HG03354 (cell line): ENCODE data around the gene PPP1R1C.
"Not testable (repeated sequence)": the region's sequence is repeated elsewhere in the genome, so short reads cannot be mapped to it uniquely, and the experiment has no call there.

Source experiments
- ATAC-seq: cut with Tn5 transposase; IDR thresholded peaks from one replicate; pipeline ENCODE4 v1.9.1; 2021; ENCODE audit warnings: mild to moderate bottlenecking; ENCODE audit not compliant: unreplicated experiment, poor library complexity, severe bottlenecking

The PPP1R1C gene

GRCh38 chr2:181985632-181986205 lies at the start of gene PPP1R1C:
Gene PPP1R1C, plus strand, starts transcription at chr2:181985853. Its CDS starts 258 bp downstream, at chr2:181986111.
- no peak for ATAC-seq

GRCh38 chr2:181937473-181937872 lies 48.2 kb upstream of the PPP1R1C start:
- ATAC-seq = no peak

- no peak for ATAC-seq
These were observed 42.1 kb upstream of the PPP1R1C start for GRCh38 chr2:181943411-181944124.

- no peak for ATAC-seq
These were observed 41.3 kb upstream of the PPP1R1C start for GRCh38 chr2:181944164-181944913.

GRCh38 chr2:181944914-181945291 lies 40.8 kb upstream of the PPP1R1C start:
- no peak for ATAC-seq

- ATAC-seq = no peak
These were observed 39.1 kb upstream of the PPP1R1C start for GRCh38 chr2:181946444-181947127.

- ATAC-seq = no peak
These were observed 38.4 kb upstream of the PPP1R1C start for GRCh38 chr2:181947273-181947672.

- ATAC-seq = no peak
These were observed 37.4 kb upstream of the PPP1R1C start for GRCh38 chr2:181948227-181948626.

- ATAC-seq = no peak
These were observed 36.6 kb upstream of the PPP1R1C start for GRCh38 chr2:181949047-181949446.

GRCh38 chr2:181952404-181953226 lies 33.0 kb upstream of the PPP1R1C start:
- no peak for ATAC-seq

GRCh38 chr2:181953881-181954537 lies 31.6 kb upstream of the PPP1R1C start:
- peak; percentile 88 for ATAC-seq

GRCh38 chr2:181954538-181954883 lies 31.1 kb upstream of the PPP1R1C start:
- peak; percentile 13 for ATAC-seq

- no peak for ATAC-seq
These were observed 30.6 kb upstream of the PPP1R1C start for GRCh38 chr2:181955010-181955409.

- ATAC-seq = not testable (repeated sequence)
These were observed 29.8 kb upstream of the PPP1R1C start for GRCh38 chr2:181955866-181956265.

- ATAC-seq = no peak
These were observed 28.0 kb upstream of the PPP1R1C start for GRCh38 chr2:181957668-181958067.

- ATAC-seq = no peak
These were observed 26.9 kb upstream of the PPP1R1C start for GRCh38 chr2:181958726-181959125.

- no peak for ATAC-seq
These were observed 26.1 kb upstream of the PPP1R1C start for GRCh38 chr2:181959508-181959907.

- ATAC-seq = not testable (repeated sequence)
These were observed 24.5 kb upstream of the PPP1R1C start for GRCh38 chr2:181961167-181961566.

- ATAC-seq = no peak
These were observed 23.5 kb upstream of the PPP1R1C start for GRCh38 chr2:181962142-181962541.
